NCI-H1436 (cell line): ENCODE data around the gene PRKCE.
A peak's percentile ranks its signal among the peaks of the same experiment; 100 is the strongest.

Source experiments
- DNase-seq: peaks from one replicate; lab custom pipeline; 2025; lab: John Stamatoyannopoulos, UW

The PRKCE gene

DNA sequence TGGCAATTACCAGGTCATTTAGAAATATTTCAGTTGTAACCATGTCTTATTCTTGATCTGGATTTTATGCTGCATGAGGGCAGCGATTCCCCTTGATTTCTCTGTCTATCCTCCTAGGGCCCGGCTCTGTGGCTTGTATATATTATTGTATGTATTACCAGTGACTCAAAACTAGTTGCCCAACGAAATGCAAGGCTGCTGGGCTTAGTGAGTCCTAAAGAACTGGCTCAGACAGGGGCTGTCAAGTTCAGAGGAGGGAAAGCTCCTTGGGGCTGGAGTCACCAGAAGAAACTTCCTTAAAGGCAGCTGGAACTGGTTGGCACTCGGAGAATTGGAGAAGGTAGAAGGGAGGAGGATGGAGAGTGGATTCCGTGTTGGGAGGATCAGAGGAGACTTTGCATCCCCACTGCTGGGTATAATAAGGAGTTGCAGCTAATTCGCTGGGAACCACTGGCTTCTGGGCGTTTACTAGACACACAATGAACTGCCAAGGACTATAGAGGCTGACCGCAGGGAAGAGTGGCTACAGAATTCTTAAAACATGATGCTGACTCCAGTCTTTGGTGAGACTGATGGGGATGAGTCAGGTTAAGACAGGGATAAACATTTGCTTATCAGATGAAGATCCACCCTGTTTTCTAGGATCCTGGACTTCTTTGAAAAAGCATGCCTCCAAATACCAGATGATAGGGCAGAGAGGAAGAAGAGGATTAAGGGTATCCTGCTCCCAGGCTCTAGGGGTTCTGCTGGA, 104.3 kb downstream of the PRKCE start:
- DNase-seq, result no peak

DNA sequence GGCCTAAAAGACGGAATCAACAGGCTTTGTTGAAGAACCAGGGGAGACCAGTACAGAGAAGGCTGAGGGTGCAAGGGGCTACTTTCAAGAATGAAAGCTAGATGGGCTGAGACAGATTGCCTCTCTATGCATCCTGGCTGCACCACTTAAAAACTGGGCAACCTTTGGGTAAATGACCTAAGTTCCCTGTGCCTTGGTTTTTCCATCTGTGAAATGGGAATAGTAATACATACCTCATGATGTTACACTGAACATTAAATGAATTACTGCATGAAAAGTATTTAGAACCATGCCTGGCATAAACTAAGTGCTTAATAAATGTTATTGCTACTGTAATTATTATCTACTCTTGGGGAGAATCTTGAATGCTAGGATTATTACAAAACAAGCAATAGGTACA, 106.5 kb downstream of the PRKCE start:
- no peak for DNase-seq

DNA sequence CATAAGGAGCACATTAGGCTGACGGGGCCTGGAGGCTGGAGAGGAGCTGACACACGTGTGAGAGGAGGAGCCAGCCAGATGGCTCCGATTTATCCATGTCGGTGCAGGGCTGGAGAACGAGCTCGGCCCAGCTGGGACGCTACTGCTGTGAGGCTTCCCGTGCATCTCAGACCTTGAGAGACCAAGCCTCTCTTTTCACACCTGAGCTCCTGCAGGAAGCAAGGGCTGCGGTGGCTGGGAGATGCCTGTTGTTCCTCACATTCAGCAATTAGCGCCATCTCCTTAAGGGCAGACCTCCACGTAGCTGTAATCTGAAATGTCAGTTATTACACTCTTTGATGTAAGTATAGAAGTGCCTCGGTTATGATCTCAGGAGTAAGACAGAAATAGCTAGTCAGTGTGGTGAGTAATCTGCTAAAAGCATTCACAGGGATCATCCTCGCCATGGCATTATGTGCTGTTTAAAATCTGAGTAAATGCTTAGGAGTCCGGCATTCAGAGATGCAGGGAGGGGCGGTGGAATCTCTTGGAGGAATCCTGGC, 107.9 kb downstream of the PRKCE start:
- no peak for DNase-seq

DNA sequence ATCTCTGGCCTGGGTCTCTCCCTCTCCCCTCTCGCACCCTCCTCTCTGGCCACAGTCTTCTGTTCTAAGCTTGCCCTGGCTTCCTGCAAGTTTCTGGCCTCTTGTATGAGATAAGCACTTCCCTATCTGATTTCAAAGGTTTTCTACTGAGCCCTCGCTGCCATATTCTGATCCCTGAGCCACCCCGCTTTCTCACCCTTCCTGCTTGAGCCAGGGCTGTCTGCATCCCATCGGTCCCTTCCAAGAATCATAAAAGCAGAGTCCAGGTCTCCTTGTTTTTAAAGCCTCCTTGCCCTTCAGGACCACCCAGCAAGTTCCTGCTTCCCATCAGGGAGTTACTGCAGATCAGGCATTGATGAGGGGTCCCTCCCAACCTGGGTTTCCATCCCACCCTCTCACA, 110.2 kb downstream of the PRKCE start:
- DNase-seq, result no peak

DNA sequence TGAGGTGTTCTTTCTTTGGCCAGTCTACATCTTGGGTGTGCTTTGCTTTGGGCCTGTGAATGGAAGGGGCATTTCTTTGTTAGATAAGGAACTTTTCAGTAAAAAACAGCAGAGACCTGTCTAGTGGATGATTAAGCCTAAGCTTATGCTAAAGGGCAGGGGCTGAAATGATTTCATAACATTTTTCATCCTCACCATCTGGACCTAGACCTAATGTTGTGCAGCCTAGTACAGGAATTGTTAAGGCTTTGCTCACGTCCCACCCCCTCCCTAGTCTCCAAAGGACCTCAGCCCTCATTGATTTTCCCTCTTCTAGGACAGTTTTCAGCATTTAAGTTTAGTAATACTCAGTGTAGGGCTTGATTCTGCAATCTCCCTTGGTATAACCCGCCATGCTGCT, 111.8 kb downstream of the PRKCE start:
- DNase-seq, result no peak

DNA sequence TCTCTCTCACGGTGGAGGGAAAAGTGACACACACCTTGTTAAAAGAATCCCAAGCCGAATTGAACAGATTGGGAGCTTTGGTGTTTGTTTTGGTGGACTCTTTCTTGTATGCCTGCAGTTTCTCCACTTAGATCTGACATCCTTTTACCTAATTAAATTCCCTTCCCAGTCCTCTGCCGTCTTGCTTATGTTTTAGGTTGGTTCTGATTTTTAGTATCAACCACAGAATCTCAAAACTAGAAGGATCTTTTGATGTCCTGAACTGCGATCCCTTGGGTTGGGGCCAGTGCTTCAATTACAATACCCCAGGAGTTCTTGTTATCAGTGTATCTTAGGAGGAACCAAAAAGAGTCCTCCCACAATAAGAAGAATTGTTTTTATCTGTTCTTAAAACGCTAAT, 112.3 kb downstream of the PRKCE start:
- DNase-seq, result no peak

DNA sequence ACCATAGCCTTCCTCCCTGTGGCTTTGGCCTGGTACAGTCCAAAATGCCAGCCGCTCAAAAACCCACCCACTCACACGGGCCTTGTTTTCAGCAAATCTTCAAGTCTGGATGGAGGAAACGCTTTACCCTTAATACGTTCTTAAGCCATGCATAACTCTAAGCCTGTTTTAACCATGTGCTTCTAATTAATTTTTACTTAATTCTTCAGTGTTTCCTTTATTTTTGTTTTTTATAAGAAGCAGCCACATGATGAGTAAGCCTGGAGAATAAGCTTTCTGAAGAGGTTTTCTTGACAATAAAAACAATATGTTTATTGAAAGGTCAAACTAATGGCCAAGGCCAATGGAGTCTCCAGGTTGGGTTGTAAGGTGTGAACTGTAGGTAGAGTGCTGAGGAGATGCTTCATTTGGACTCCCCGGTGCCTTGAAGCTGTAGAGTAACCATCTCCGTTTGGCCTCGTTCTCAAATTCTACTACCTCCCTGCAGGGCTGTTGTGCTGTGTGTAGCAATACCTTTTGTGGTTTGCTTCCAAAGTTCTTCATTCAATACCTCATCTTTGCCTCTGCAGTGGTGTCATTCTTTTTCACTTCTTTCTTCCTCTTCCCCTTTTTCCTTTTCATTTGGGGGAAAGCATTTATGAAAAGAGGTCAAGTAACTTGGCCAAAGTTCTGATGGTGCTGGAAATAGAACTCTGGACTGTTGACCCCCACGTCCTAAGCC, 113.7 kb downstream of the PRKCE start:
- DNase-seq, result no peak

DNA sequence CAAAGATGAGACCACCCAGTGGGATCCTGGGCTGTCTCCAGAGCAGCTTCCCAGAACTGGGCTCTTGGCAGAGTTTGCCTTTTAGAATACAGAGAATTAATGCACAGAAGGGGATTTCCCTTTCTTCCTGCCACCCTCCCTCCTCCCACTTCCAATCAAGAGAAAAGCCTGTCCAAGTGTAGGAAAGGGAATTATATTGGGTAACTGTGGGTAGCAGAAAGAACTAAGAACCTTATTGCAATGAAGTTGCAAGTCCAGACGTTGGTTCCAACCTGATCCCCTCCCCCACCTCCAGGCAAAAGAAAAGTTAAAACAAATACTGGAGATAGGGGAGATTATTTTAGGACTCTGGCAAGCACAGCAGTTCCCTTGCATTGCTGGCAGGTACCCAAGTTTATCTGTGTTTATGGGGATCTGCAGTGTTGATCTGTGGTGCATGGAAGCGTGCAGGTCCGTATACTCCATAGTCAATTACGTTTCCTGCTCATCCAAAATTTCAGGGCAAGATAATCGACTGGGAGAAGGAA, 114.3 kb downstream of the PRKCE start:
- no peak for DNase-seq

DNA sequence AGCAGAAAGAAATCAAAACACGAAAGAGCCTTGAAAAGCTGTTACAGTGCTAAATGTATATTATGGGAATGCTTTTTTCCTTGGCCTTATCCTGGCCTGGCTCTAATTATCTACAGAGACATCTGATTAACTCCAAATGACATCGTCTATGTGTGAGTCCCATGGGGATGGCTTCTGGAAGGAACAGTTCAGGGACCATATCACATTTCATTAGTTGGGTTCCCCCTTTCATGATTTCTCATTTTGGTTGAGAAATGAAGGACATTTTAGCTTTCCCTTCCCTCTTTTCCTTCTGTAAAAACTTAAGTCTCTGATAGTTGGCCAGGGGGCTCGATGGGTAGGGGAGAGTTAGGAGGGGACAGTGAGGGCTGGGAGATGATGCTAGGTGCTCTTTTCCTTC, 116.7 kb downstream of the PRKCE start:
- DNase-seq, result no peak

DNA sequence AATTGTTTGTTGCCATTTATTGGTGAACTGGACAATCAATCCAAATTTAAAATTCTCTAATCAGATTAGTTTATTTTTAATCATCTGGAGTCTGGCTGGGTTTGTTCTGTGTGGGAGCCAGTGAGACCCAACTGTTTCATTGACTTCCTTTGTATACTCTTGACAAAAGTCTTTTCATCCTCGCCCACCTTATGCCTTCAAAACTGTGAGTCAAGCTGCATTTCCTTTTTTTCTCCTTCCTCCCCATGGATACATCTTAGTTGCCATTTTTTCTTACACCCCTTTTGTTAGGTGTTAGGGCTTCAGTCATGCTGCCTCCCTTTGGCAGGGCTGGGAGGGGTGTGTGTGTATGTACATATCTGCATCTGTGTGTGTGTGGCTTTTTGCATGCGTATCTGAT, 117.6 kb downstream of the PRKCE start:
- DNase-seq, result no peak

DNA sequence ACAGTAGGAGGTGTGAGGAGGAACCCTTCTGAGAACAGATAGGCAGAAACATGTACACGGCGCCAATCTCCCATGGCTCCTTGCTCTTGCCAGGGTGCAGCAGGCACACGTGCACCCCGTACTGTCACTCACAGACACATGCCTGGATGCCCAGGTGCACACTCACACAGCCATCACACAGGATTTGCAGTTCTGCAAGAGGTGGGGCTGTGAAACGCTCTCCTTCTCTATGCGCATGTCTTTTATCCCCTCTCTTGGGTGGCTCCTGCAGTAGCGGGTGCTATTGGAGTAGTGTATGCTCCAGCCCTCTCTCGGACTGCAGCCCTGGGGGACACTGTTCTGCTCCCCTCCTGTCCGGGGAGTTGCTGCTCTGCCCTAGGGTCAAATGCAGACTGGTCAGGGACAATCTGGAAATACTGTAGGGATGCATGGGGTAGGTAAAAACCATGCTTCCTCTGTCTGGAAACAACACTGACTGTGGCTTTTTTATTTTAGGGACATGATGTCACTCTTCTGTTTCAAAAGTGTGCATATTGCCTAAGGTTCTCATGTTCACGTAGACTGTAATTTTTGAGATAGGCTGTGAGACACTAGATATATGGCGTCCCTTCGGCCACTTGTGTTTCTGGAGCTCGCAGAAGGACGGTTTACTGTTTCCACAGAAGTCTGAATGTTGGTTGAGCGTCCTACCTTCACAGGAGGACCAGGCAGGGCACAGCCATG, 118.5 kb downstream of the PRKCE start:
- DNase-seq, result no peak

DNA sequence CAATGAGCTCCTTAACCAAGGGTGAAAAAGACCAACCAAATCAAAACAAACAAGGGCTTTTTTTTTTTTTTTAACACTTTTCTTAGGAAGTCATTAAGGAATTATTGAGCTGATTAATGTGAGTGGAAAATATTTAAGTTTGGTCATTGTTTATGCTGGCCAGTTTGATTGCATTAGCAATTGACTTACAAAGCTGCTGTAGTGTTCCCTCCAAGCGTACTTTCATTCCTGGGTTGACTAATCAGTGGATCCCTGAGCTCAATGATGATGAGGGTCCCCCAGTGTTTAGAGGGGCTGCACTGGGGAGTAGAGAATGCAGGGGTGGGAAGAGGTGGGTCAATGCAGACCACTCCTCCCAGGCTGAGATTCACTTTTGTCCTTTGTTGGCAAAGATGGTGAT, 119.3 kb downstream of the PRKCE start:
- no peak for DNase-seq

DNA sequence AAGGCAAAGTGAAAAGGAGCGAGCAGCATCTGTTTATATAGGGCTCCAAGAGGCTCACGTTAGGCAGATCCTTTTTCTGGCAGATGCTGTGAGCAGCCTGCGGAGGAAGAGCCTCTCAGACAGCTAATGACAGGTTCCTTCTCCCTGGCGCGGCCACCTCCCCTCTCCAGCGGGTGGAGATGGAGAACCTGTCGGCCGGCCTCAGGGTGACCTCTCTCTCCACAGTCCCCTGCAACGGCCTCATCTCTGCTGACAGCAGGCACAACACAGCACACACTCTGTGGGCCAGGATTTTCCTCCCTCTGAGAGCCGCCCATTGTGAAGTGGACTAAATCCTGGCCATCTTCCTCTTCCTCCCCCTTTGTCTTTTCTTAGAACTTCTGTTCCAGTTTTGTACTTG, 119.8 kb downstream of the PRKCE start:
- no peak for DNase-seq

DNA sequence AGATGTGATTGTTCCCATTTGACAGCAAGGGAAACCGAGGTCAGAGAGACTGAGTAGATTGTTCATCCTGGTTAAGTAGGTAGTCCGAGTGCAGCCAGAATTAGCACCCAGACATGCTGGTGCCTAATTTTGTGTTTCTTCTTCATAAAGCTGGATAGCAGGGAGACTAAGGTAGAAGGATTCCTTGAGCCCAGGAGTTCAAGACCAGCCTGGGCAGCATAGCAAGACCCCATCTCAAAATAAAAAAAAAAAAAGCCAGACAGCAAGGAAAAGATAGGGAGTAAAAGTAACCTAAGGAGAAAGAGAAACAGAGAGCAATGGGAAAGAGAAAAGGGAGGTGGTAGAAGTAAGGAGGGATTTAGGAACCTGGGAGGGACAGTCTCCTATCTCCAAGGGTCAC, 120.6 kb downstream of the PRKCE start:
- no peak for DNase-seq

DNA sequence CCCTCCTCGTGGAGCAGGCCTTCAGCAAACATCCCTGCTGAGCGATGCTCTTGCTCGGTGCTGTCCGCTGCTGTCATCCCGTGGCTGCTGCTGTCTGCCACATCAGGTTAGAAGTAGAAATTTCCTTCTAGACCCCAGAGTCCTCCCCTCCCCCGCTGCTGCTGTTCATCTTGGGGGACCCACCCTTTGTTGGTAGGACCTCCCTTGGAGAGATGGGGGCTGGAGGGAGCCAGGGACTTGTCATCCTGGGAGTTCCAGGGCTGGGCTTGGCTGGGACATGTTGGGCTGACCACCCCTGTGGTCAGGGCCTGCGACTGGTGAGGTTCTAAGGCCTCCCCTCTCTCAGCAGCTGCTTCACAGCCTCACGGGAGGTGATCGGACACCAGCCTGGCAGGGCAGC, 122.4 kb downstream of the PRKCE start:
- DNase-seq, result no peak

DNA sequence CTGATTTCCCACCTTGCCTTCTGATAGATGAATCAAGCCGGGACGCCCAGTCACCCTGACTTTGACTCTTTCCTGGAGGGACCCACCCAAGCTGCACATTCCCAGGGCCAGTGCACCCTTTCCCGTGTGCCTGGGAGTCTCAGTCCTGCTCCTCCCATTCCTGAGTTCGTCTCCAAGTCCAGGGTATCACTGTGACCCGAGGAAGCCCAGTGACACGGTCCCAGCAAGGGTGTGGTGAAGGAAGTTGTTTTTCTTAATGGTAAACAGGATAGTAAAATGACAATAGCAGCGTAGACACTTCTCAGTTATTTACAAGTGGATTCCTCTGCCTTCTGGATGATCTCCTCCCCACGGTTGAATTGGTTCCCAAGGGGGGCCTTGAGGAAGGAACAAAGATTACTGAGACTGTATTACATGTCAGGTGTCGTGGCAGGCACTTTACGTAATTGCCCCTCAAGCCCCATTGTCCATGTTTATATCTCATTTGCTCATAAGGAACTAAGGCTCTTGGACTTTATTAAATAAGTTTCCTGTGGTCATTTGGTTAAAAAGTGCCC, 123.3 kb downstream of the PRKCE start:
- peak; percentile 10 for DNase-seq

DNA sequence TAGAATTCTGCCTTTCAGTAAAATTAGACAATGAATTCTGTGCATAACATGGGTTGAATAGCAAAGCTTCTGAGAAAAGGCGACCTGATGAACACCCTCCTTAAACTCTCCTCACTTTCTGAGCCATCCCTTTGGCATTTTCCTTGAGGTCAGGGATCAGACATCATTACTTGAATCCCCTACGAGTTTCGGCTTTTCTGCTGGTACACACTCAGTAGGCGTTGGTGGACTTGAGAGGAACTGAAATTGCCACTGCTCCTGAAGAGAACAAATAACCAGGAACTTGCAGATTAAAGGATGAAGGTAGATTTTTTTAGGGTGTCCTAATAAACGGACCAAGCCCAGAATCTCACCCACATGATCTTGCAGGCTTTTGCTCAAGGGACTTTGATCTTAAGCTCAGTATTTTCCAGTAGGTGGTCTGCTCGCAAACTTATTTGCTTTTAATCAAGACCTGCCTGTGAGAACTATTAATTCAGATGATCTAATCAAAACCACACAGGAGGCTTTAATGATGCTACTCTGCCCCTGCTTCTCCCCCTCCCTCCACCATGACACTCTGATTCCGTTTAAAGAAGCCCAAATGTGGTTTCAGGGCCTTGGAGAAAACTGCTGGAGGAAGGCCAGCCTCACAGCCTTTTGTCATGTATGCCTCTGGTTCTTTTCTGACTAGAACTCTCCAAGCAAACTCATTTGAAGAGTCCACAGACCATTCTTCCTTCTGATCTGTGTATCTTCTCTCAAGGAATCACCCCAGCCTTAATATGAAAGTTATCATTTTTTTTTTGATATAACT, 124.9 kb downstream of the PRKCE start:
- DNase-seq, result no peak

DNA sequence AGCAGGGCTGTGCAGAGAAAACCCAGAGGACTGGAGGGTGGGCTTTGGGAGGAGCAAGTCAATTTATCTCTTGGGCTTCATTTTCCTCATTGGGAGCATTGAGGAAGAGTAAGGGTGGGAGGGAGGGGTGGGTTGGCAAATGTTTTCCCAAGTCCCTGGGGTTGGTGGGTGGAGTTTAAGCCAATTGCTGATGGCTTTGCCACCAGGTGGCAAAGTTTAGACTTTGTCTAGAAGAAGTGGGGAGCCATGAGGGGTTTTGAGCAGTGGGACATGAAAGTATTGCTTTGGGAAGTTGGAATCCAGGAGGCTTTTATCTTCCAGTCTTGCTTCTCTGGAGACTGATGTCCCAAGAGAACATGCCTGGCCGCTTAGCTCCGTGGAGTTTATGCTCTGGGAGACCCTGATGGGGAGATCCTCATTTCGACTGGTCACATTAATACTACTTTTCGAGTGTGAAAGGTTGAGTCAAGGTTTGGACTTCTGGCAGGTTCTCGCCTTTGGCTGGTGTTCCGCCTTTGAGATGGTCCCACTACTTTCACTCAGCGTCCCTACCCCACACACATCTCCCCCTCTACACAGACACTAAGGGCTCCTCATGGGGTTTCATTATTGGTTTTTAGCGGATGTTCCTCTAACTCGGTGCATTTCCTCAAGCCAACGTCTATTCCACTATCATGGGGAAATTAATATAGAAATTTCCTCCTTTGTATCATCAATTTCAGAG, 126.7 kb downstream of the PRKCE start:
- DNase-seq, result no peak

DNA sequence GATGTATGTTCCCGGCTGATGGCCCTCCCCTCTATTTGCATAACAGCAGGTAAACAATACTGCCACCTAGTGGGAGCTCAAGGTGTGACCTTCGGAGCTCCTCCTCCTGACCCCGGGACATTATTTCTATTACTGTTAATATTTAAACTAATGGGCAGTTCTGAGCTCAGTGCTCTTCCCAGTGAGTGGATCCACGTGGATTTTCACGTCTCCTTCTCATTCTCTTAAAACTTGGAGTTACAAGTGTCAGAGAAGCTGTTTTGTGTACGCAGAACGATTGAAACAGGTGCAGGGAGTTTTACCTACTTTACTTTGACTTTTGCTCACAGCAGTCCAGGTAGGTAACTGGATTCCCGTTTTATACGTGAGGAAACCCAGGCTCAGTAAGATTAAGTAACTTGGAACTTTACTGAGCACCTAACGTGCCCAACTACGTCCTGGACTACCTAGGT, 127.3 kb downstream of the PRKCE start:
- DNase-seq, result no peak

DNA sequence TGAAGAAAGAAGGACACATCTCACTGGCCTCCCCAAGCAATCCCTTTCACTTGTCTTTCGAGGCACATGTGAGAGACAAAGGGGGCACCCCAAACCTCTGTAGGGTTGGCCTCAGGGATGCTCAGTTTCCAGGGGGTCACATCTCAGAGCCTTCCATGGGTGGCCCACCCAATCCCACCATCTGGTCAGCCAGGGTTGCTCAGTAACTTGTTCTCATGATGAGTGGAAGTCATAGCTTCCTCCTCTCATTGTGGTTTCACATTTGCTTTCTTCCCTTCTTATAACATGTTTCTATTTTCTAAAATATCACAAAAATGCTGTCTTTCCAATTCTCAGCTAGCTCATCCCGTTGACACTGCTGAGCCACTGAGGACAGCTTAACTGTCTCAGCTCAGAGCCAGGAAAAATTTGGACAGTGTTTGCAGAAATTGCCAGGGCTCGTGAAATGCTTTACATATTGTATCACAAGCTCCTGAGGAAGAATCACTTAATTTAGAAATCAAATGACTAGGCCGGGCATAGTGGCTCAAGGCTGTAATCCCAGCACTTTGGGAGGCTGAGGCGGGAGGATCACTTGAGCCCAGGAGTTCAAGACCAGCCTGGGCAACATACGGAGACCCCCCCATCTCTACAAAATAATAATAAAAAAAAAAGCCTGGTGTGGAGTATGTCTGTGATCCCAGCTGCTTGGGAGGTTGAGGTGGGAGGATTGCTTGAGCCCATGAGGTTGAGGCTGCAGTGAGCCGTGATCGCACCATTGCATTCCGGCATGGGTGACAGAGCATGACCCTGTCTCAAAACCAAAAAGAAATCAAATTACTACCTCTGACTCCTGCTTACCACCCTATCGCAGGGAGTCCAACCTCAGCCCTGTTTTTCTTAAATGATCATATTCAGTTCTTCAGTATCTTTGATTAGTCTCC, 129.3 kb downstream of the PRKCE start:
- DNase-seq, result no peak
